22Rv1 (cell line): ENCODE results near the gene CYP8B1.

Source experiments
- CTCF ChIP-seq: fragments of 450-650 bp; IDR thresholded peaks from 2 replicates; pipeline ENCODE4 v1.5.1; 2017; ENCODE audit warnings: mild to moderate bottlenecking
- ZFX ChIP-seq: fragments of 450-650 bp; IDR thresholded peaks from 2 replicates; pipeline ENCODE4 v1.6.1; 2017; ENCODE audit warnings: antibody characterized with exemption, borderline replicate concordance

- TF ChIP-seq CTCF (no peak), ZFX (no peak)
Observed at GRCh38 chr3:42872718-42873117, 3.0 kb downstream of the CYP8B1 start.
